ENCODE data around the gene PTPRJ. TPM values are rescaled to one million over a fixed set of nuclear protein-coding genes. Genes with fewer than 3 reads are reported as not detected.

PTPRJ gene
- total RNA-seq, 1 experiment from 2014 or later, result 9.2 TPM

GRCh38 chr11:48005136-48005535 lies 24.8 kb downstream of the PTPRJ start:
- no peak overlapping the region for H3K4me3 ChIP-seq
- no peaks in the 10 kb centered on the region; the same call in 1 of the 2 replicates for H3K36me3 ChIP-seq
- H3K27me3 ChIP-seq, result no peaks in the 10 kb centered on the region
- no peak for DNase-seq
- H3K9me3 ChIP-seq, result no peaks in the 10 kb centered on the region

DNA sequence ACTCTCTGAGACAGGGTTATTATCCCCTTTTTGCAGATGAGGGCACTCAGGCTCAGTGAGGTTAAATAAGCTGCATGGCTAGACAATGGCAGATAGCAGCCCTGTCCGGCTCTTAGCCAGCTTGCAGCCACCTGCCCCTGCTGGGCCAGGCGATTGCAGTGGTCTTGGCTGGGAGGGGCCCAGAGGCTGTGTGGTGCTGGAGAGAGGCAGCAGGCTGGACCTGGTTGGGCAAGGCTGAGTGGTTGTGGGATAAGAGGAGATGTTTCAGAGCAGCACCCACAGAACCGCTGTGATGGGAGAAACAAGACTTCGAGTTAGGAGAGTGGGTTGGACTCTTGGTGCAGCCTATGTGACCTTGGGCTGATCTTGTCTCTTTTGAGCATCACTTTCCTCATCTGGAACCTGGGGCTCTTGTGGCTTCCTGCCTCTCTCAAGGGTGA lies 25.5 kb downstream of the PTPRJ start:
- no peaks in the 10 kb centered on the region for H3K9me3 ChIP-seq
- no peaks in the 10 kb centered on the region; the same call in 1 of the 2 replicates for H3K36me3 ChIP-seq
- H3K4me3 ChIP-seq, result no peak overlapping the region
- no peak for DNase-seq
- H3K27me3 ChIP-seq, result no peaks in the 10 kb centered on the region

- no peaks in the 10 kb centered on the region for H3K27me3 ChIP-seq
- no peak overlapping the region for H3K4me3 ChIP-seq
- no peaks in the 10 kb centered on the region for H3K9me3 ChIP-seq
- H3K36me3 ChIP-seq, result no peaks in the 10 kb centered on the region; the same call in 1 of the 2 replicates
- peak; percentile 74 for DNase-seq
These were observed 26.1 kb downstream of the PTPRJ start for GRCh38 chr11:48006301-48006992.

DNA sequence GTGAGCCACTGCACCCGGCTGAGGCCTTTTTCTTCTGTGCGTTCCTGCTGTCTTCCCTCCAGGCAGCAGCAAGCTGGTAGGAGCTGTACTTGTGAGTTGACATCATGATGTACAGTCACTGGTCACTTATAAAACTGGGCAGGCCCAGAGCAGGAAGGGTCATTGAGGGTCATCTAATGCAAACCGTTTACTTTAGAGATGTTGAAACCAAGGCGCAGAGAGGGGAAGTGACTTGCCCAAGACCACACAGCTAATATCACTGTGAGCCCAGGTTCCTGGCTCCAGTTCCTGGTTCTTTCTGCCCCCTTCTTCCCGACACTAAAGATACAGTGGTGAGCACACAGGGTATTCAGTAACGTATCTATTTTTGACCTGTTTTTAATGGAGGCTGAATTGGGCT lies 27.3 kb downstream of the PTPRJ start:
- Histone ChIP-seq H3K9me3 (no peaks in the 10 kb centered on the region), H3K36me3 (no peaks in the 10 kb centered on the region; the same call in 1 of the 2 replicates), H3K4me3 (no peak overlapping the region), H3K27me3 (no peaks in the 10 kb centered on the region)
- no peak for DNase-seq

DNA sequence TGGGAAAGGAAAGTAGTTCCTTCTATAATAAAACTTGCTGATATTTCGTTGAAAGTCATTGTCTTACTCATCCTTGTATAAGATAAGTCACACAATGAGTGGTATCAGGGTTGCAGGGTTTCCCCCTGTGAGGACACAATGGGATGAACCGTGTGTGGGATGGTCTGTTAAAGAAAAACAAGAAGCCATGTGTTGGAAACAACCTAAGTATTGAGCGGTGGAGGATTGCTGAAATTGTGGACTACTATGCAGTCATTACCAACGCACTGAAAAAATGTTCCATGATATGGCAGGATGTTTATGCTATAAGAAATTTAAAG lies 28.6 kb downstream of the PTPRJ start:
- no peaks in the 10 kb centered on the region; the same call in 1 of the 2 replicates for H3K36me3 ChIP-seq
- no peaks in the 10 kb centered on the region for H3K9me3 ChIP-seq
- DNase-seq, result no peak
- H3K4me3 ChIP-seq, result no peak overlapping the region
- H3K27me3 ChIP-seq, result no peaks in the 10 kb centered on the region

DNA sequence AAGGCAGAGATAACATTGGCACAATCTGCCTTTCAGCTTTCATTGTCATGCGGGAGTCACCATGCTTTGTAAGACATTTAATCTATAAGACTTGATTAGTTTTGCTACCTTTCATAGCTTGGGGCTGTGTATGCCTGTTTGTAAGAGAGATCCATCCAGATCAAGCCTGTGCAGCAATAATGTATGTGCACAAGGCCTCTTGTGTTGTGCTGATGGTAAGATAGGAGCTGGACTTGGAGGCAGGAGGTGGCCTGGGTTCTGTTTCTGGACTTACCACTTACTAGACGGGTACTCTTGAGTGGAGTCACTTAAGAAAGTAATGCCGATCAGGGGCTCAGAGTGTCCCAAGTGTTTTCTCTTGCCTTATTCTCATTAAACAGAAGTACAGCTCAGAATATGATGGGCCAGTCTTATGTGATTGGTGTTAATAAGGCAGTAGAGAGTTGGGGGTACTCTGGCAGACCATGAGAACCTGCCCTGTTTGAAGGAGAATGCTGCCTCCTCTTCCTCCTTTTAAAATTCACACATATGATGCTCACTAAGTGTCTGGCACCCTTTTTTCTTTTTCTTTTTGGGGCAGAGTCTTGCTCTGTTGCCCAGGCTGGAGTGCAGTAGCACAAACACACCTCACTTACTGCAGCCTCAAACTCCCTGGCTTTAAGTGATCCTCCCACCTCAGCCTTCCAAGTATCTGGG lies 30.9 kb downstream of the PTPRJ start:
- Histone ChIP-seq H3K36me3 (no peaks in the 10 kb centered on the region), H3K27me3 (no peaks in the 10 kb centered on the region), H3K9me3 (no peaks in the 10 kb centered on the region), H3K4me3 (no peak overlapping the region)
- DNase-seq, result no peak

DNA sequence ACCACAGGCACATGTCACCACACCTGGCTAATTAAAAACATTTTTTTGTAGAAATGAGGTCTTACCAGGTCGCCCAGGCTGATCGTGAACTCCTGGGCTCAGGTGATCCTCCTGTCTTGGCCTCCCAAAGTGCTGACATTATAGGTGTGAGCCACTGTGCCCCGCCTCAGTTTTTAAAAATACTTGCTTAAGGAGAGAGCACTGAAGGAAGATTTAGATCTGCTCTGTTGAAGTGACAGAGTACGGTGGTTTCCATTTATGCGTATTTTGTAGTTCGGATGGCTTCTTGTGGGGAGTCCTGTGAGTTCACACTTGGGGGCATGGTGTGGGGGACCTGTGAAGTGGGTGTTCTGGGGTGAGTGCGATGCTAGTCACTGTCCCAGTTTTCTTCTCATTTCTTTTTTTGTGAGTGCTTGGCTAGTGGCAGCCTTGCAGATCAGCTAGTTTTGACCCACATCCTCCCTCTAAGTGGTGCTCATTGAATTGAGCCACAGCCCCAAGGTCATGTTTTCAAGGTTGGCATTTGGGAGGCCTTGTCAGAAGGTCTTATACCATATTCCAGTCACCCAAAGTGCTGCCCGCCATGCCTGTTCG lies 31.5 kb downstream of the PTPRJ start:
- no peak overlapping the region for H3K4me3 ChIP-seq

DNA sequence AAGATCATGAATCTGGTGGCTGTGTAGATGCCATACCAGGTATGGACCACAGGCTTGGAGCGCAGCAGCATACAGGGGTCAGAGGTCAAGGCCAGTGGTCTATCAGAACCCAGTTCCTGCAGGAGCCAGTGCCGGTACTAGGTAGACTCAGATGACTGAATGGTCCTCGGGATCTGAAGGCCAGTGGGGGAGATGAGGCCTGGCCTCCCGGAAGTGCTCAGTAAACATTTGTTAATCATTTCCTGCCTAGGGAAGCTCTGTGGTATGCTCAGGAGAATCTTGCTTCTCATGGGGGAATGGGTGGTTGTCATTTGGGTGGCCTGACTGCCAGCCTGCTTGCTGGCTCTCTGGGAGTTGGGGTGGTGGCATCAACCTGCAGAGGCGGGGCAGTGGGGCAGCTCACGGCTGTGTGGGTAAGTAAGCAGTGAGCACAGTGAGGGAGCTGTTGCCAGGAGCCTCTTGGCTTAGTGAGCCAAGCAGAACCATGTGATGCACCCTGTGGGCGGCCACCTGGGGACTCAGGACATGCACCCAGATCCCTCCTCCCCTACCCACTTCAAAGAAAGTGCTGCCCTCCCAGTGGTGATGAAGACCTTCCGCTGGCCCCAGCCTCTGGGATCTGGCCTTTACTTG lies 33.0 kb downstream of the PTPRJ start:
- no peaks in the 10 kb centered on the region for H3K36me3 ChIP-seq
- peak; percentile 43 for DNase-seq

More for the DNA sequence above, 31.5 kb downstream of the PTPRJ start:
- Histone ChIP-seq H3K27me3 (no peaks in the 10 kb centered on the region), H3K36me3 (no peaks in the 10 kb centered on the region), H3K9me3 (no peaks in the 10 kb centered on the region)
- no peak for DNase-seq

DNA sequence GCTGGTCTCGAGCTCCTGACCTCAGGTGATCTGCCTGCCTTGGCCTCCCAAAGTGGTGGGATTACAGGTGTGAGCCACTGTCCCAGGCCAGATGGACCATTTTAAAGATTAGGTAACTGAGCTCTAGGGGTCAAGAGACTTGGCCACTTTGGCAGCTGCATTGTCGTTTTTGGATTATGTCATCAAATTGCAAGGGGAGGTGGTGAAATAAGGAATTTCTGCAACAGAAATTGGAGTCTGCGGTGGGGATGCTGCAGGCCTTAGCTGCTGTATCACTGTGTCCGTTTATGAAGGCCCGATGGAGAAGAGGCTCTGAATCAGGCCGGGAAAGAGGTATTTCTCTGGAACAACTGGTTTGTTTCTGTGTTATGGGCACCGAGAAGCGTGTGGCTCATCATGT lies 34.6 kb downstream of the PTPRJ start:
- H3K9me3 ChIP-seq, result no peaks in the 10 kb centered on the region
- no peaks in the 10 kb centered on the region for H3K27me3 ChIP-seq
- no peak overlapping the region for H3K4me3 ChIP-seq
- no peak for DNase-seq
- H3K36me3 ChIP-seq, result no peaks in the 10 kb centered on the region; the same call in 1 of the 2 replicates

More for the DNA sequence above, 33.0 kb downstream of the PTPRJ start:
- H3K27me3 ChIP-seq, result no peaks in the 10 kb centered on the region
- no peak overlapping the region for H3K4me3 ChIP-seq
- H3K9me3 ChIP-seq, result no peaks in the 10 kb centered on the region

DNA sequence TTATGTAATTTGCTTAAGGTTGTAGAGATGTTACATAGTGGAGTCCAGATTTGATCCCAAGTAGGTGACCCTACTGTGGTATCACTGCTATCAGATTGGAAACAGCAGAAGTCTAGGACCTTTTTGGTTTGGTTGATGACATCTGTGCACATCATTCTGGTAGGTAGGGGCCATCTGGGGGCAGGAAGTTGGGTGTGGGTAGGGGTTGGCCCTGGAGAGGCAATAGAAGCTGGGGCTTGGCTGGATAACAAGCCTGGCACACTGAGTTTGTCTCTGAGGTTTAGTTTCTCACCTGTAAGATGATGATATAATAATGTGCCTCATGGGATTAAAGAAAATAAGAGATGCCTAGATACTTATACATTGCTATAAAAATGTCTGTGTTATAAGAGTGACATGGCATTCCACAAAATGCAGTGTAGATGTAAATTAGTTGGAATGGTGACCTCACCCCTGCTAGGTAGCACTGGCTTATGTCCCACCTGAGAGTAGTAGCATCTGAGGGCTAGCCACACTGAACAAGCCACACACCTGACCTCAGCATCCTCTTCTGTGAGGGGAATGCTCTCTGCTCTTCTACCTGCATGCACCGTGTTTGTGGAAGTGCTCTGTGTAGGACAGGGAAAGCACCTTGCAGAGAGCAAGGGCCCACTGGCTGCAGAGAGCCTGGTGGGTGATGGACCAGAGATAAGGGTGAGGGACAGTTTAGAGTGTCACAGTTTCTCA lies 36.9 kb downstream of the PTPRJ start:
- no peak for DNase-seq
- no peaks in the 10 kb centered on the region; the same call in 1 of the 2 replicates for H3K36me3 ChIP-seq
- H3K4me3 ChIP-seq, result no peak overlapping the region
- no peaks in the 10 kb centered on the region for H3K27me3 ChIP-seq
- H3K9me3 ChIP-seq, result no peaks in the 10 kb centered on the region

DNA sequence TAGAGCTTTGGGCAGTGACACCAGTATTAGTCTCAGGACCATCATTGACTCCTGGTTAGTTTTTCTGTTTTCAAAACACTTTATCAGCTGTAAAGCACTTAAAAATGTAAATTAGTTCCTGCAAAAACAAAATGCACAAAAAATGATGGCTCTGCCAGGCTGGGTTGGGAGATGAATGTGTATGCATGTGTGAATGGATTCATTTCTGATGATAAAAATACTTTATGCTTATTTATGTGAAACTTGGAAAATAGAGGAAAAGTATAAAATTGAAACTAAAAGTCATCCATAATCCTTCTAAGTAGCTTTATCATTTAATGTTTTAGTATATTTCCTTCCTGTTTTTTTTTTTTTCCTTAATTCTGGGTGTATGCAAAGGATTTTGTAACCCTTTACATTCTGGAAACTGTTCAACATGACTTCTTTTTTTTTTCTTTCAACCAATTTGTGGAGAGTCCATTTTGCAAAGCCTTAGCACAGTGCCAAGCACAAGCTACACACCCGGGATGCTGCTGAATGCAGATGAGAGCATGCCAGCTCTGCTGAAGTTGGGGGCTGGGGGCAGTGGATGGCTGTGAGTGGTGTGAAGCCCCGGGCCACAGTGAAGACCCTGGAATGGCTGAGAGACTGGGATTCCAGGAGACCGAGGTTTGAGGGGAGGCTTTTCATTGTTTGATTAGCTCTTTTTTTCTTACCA lies 37.6 kb downstream of the PTPRJ start:
- Histone ChIP-seq H3K36me3 (no peaks in the 10 kb centered on the region; the same call in 1 of the 2 replicates), H3K9me3 (no peaks in the 10 kb centered on the region)

GRCh38 chr11:48018528-48019216 lies 38.3 kb downstream of the PTPRJ start:
- no peak for DNase-seq
- H3K9me3 ChIP-seq, result no peaks in the 10 kb centered on the region
- H3K4me3 ChIP-seq, result no peak overlapping the region
- H3K36me3 ChIP-seq, result no peaks in the 10 kb centered on the region; the same call in 1 of the 2 replicates
- H3K27me3 ChIP-seq, result no peaks in the 10 kb centered on the region

More for the DNA sequence above, 37.6 kb downstream of the PTPRJ start:
- DNase-seq, result no peak
- Histone ChIP-seq H3K4me3 (no peak overlapping the region), H3K27me3 (no peaks in the 10 kb centered on the region)

- H3K36me3 ChIP-seq, result no peaks in the 10 kb centered on the region; the same call in 1 of the 2 replicates
- H3K9me3 ChIP-seq, result no peaks in the 10 kb centered on the region
- no peaks in the 10 kb centered on the region for H3K27me3 ChIP-seq
- H3K4me3 ChIP-seq, result no peak overlapping the region
- DNase-seq, result no peak
These were observed 38.8 kb downstream of the PTPRJ start for GRCh38 chr11:48019217-48019584.

DNA sequence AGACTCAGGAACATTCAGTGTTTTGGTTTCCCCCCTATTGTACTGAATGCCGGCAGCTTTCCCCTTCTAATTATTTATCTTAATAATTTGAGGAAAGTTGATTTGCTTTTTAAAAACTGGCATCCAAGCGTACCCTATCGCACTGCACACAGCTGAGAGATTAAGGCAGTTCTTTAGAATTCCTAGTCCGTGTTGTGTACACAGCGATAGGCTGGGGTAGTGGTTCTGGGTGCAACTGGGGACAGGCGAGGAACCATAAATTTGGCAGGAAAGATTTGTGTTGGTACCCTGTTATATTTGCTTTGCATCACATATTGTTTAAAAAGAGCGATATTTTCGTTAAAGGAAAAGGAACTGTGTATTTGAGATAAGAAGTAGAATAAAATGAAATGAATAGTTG lies 39.2 kb downstream of the PTPRJ start:
- no peaks in the 10 kb centered on the region; the same call in 1 of the 2 replicates for H3K36me3 ChIP-seq
- no peak overlapping the region for H3K4me3 ChIP-seq
- no peak for DNase-seq

DNA sequence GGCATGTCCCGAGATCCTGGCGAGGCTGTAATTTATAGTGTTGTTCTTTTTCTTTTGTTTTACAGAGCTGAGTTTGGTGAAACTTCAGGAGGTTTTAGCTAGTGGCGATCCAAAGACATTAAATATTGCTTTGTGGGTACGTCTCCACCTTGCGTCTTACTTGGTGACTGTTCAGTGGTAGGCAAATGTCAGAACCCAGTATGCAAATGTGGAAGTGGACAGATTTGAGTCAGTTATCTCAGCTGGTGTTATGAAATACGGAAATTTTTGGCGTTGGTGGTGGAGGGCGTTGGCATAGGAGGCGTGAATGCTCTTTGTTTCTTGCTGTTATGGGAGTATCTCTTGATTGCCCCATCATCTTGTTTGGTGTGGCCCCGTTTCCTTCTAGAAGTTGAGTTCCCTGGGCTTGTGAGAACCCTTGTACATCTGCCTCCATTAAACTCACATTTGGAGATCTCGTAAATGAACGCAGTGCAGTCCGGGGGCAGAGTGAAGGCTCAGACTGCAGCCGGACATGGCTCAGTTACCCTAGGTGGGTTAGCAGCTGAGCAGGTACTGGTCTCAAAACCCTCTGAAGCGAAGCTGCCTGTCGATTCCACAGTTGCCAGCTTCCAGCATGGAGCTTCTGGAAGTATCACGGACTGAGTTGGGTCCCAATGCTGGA lies 39.9 kb downstream of the PTPRJ start:
- no peak for DNase-seq
- H3K36me3 ChIP-seq, result no peaks in the 10 kb centered on the region; the same call in 1 of the 2 replicates
- no peaks in the 10 kb centered on the region for H3K9me3 ChIP-seq
- H3K27me3 ChIP-seq, result no peaks in the 10 kb centered on the region
- no peak overlapping the region for H3K4me3 ChIP-seq

More for the DNA sequence above, 39.2 kb downstream of the PTPRJ start:
- Histone ChIP-seq H3K27me3 (no peaks in the 10 kb centered on the region), H3K9me3 (no peaks in the 10 kb centered on the region)
